Left renal pelvis (tissue), 4 donors: Measurements from ENCODE around the gene PTGES. TPM values are rescaled to one million over a fixed set of nuclear protein-coding genes. Genes with fewer than 3 reads are reported as not detected.
"Not testable (repeated sequence)": the region's sequence is repeated elsewhere in the genome, so short reads cannot be mapped to it uniquely, and the experiment has no call there.

Experiments used
- DNase-seq, 4 donors: peaks; one replicate each; pipeline ENCODE4 v3.0.0-alpha.2; 2013; ENCODE audit warnings: low read depth in 4 of 4, low spot score in 3 of 4
- polyA plus RNA-seq, 4 donors: library from polyadenylated mRNA; unstranded; fragments of 120-200 nt; gene quantifications; one replicate each; pipeline ENCODE4 v1.2.1, GENCODE V29; 2013; ENCODE audit not compliant: insufficient read length in 4 of 4

The PTGES gene
- polyA plus RNA-seq, 4 donors, result 5.0 to 6.3 (median 5.5) TPM

DNA sequence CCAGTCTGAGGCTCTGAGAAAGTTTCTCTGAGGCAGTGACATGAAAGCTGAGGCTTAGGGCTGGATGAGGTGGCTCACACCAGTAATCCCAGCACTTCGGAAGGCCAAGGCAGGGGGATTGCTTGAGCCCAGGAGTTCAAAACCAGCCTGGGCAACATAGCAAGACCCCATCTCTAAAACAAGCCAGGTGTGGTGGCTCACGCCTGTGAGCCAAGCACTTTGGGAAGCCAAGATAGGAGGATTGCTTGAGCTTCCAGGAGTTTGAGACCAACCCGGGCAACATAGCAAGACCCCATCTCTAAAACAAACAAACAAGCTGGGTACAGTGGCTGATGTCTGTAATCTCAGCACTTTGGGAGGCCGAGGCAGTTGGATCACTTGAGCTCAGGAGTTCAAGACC is 3.8 kb downstream of the PTGES start:
- DNase-seq, result not testable (repeated sequence)

DNA sequence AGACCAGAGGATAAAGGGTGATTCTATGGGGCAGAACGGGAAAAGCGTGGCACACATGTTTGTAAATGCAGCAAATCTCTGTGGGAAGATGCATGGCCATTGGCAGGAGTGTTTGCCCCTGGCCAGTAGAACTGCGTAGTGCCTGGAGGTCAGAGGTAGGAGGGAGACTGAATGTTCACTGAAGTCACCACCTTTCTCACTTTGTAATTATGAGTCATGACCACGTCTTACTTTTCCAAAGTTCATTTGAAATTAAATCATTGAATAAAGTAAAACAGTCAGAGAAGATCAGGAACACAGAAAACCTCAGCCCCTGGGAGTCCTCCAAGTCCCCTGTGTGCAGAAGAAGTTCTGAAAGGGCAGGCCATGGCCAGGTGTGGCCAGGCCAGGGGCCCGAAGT is 4.6 kb downstream of the PTGES start:
- no peak for DNase-seq

GRCh38 chr9:129746092-129746777 is 6.6 kb downstream of the PTGES start:
- no peak for DNase-seq

DNA sequence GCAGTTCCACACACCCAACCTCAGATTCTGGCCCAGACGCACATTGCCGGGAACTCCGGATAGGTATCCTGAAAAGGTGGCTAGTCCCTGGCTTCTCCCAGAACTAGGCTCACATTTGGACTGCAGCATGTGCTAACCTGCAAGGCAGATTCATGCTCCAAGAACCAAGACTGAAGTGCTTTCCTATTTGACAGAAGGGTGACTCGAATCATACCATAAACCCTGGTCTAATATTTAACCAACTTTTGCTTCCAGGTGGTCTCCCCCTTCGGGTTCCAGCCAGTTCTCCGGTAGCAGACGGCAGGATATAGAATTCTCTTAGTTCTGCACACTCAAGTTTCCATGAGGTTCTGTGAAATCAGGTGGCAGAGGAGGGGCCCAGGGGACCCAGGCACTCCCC is 7.6 kb downstream of the PTGES start:
- peak in 2 of 4 donors; percentile 34 to 45 for DNase-seq

- no peak for DNase-seq
These were observed 12.0 kb downstream of the PTGES start for GRCh38 chr9:129740666-129741464.

DNA sequence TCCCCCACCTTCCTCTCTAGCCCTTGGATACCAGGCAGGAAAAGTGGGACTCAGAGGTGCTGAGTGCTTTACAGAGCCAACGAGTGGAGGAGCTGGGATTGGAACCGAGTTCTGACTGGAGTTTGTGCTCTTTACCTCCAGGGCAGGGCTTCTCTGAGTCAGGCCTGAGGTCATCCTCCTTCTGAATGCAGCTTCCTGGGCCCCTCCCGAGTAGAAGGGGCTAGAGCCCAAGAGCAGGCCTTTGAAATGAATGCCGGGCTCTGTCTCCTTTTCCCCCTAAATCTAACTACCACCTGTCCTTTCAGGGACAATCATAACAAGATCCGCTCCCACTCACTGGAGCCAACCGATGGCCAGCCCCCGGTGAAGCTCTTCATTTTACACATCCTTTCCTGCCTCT is 12.7 kb downstream of the PTGES start:
- no peak for DNase-seq

DNA sequence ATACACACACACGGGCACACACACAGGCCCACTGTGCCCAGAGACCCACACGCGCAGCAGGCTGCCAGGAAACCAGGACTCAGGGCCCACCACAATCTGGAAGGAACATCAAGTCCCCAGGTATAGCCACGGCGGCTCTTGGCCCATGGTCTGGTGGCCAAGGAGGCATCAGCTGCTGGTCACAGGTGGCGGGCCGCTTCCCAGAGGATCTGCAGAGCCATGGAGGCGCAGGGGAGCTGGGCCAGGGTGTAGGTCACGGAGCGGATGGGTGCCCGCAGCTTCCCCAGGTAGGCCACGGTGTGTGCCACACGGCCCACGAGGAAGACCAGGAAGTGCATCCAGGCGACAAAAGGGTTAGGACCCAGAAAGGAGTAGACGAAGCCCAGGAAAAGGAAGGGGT is 13.4 kb downstream of the PTGES start:
- no peak for DNase-seq

DNA sequence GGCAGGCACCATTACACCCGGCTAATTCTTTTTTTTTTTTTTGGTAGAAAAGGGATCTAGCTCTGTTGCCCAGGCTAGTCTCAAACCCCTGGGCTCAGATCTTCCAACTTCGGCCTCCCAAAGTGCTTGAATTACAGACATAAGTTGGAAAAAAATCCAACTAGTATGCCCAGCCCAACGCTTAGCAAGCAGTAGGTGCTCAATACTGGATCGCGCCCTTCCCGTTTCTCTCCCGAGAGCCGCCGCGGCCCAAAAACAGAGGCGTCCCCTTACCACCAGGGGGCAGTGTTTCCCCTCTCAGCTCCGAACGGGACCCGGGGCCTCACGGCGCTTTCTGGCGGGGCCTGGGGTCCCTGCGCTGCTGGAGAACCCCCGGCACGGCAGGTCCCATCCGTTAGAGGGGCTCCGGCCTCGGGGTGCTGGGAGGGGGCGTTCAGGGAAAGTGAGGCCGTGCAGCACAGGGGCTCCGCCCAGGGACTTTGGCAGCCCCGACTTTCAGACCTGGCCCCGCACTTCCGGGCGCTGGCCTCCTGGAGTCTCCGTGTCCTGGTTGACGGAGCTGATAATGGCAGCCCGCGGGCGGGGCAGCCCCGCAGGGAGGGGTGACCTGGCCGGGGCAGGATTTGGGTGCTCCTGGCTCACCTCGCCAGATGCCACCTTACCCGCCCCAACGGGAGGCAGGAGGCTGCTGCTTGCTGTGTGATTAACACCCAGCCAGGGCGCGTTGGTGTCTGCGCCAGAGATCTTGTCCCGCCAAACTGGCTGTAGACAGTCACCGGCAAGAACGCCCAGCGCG is 15.2 kb downstream of the PTGES start:
- peak in 3 of 4 donors; percentile 70 to 75 (median 70) for DNase-seq

- DNase-seq, result no peak
These were observed 16.5 kb downstream of the PTGES start for GRCh38 chr9:129736334-129736733.

GRCh38 chr9:129735546-129735945 is 17.3 kb downstream of the PTGES start:
- DNase-seq, result no peak

- no peak for DNase-seq
These were observed 19.2 kb downstream of the PTGES start for GRCh38 chr9:129733632-129733953.

- DNase-seq, result no peak
These were observed 19.8 kb downstream of the PTGES start for GRCh38 chr9:129732946-129733631.

DNA sequence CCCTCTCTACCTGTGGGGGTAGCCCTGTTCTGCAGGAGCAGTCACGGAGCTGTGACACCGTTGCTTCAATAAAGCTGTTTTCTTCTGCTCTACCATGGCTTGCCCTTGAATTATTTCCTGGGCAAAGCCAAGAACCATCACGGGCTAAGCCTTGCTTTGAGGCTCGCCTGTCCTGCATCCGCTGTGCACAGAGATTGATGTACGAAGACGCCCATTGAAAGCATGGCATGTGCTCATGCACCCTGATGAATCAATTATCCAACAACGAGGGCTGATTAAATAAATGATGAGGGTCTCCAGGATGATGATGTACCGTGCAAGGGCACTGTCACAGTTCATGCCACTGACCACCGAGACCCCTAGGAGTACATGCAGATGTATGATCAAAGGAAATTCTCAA is 20.7 kb downstream of the PTGES start:
- no peak for DNase-seq

DNA sequence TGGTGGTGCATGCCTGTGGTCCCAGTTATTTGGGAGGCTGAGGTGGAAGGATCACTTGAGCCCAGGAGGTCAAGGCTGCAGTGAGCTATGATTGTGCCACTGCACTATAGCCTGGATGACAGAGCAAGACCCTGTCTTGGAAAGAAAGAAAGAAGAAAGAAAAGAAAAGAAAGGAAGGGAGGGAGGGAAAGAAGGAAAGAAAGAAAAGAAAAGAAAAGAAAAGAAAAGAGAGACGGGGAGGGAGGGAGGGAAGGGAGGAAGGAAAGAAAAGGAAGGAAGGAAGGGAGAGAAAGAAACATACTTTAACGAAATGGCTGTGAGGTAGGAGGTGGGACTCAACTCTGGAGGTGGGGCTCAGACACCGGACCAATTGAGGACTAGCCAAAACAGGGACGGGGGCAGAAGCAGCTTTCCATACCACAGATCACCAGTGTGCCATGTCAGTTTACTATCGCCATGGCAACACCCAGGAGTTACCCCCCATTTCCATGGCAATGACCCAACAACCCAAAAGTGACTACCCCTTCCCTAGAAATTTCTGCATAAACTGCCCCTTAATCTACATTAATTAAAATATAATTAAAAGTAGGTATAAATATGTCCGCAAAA is 21.3 kb downstream of the PTGES start:
- no peak for DNase-seq

DNA sequence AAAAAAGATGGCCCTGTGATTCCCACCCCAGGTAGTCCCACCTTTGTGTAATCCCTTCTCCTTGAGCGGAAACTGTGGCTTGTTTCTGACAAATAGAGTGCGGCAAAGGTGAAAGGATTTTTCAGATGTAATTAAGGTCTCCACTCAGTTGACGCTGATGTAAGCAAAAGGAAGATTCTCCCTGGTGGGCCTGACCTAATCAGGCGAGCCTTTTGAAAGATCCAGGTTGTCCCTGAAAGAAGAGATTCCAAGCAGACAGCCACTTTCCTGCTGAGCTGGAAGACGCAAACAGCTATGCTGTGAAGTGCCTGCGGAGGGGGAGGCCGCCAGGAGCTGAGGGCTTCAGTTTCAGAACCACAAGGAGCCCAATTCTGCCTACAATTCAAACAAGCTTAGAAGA is 24.1 kb downstream of the PTGES start:
- no peak for DNase-seq

DNA sequence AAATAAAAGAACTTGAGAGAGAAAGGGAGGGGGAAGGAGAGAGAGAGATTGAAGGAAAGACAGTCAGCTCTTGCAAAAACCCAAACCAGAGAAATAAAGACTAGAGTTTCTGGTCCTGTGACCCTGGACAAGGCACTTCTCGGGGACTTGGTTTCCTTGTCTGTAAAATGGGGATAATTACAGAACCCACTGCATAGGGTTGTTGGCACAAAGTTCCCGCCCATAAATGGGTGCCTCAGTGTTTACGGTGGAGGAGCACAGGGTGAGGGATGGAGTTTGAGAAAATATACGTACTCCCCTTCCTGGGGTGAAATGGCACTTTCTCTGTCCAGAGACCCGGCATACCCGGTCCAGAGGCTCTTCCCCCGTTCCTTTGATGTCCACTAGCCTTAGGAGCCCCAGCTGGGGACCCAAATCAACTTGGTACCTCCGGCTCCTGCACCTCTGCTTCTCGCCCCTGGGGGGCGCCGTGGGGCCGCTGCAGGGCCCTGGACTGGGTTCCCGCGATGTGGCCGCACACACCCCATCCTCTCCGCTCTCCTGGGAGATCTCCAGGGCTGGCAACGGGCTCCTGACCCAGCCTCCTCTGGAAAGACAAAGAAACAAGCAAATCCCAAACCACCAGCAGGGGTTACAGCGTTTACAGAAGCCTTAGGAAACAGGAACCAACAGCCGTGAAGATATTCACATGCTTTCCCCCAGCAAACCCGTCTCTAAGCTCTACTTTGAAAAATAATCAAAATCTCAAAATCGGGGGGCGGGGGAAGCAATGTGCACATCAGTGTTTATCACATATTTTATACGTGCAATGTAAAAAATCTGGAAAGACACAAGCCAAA is 26.3 kb downstream of the PTGES start:
- DNase-seq, result no peak

DNA sequence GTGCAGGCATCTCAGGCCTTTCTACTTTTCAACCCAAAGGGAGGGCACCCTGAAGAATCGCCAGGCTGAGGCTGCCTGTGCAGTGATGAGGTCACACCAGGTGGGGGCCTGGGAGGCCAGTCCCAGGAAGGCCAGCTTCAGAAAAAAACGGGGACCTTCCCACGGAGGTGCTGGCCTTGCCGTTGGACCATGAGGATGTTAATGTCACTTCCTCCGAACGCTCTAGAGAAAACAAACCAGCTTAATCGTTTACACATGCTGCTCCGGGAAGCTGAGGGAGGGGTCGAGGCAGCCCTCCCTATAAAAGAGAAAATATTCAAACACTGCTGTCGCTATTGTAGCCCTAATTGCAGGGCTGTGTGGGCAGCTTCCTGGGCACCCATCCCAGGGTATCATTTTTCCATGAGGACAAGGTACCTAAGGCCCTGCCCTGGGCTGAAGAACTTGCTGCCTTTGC is 27.0 kb downstream of the PTGES start:
- no peak for DNase-seq

DNA sequence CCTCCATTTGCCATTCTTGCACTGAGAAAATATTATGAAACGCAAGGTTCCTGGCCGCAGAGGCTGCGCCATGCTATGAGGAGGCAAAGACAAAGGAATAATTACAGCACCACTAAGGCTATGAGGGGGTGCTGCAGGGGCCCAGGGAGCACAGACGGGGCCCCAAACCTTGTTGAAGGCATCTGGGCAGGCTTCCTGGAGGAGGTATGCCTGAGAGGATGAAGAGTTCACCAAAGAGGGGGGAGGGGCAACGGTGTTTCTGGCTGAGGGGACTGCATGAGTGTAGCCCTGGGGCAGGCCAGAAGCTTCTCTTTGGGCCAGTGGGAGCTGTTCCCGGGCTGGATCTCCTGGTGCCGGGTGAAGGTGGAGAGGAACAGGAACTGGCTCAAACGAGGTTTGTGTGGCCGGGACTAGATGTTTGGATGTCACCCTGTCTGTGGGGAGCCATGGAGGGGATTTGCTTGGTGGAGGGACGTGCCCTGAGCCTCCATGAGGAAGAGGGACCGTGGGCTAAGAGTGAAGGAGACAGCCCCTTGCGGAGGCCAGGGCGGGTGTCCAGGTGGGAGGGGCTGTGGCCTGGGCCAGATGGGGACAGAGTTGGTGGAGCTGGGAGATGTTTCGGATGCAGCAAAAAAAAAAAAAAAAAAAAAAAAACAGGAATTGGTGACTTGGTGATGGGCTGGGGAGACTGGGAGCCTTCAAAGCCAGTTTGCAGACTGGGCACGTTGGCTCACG is 28.2 kb downstream of the PTGES start:
- DNase-seq, result no peak

DNA sequence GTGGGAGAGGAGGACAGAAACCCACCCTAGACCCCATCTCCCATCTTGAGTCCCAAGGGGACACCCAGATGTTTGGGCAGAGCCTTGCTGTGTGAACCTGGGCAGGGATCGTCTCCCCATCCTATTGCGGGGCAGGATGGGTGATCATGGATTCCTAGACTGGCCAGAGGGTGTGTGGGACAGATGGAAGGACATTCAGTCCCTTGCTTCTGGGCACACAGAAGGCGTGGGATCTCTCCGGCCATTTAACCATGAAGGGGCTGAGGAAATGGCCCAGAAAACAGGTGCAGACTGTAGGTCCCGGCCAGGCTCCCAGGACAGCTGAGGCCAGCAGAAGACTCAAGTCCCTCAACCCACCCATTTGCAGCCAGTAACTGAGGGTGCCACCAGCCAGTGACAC is 29.9 kb downstream of the PTGES start:
- DNase-seq, result no peak
